SK-N-SH treated with all-trans-retinoic acid at 6 μM for 48 hours (cell line): ENCODE measurements around the gene EMC9.

Source experiments
- ATAC-seq: fragments of 200-7000 bp; cut with Tn5 transposase; 3 replicates; pipeline ENCODE4 v1.9.1; 2020; ENCODE audit warnings: mild to moderate bottlenecking, moderate library complexity
- ARNTL ChIP-seq: fragments of 450-650 bp; formaldehyde crosslinking; IDR thresholded peaks from 2 replicates; pipeline ENCODE4 v1.5.0; 2020; ENCODE audit warnings: low read depth, mild to moderate bottlenecking, moderate library complexity, borderline replicate concordance
- BACH2 ChIP-seq: fragments of 250-450 bp; sonication (Bioruptor Pico); IDR thresholded peaks from 2 replicates; pipeline ENCODE4 v1.9.0; 2021; ENCODE audit warnings: mild to moderate bottlenecking, borderline replicate concordance
- CREB5 ChIP-seq: fragments of 250-450 bp; sonication (Bioruptor Pico); IDR thresholded peaks from 2 replicates; pipeline ENCODE4 v1.5.1; 2020; ENCODE audit warnings: low read depth, mild to moderate bottlenecking, moderate library complexity
- CSDC2 ChIP-seq: fragments of 250-450 bp; sonication (Bioruptor Pico); IDR thresholded peaks from 2 replicates; pipeline ENCODE4 v1.5.0; 2020; ENCODE audit warnings: mild to moderate bottlenecking, moderate library complexity
- CSRNP3 ChIP-seq: fragments of 250-450 bp; sonication (Bioruptor Pico); IDR thresholded peaks from 2 replicates; pipeline ENCODE4 v1.5.1; 2021; ENCODE audit warnings: mild to moderate bottlenecking, moderate library complexity
- ESRRG ChIP-seq: fragments of 250-450 bp; sonication (Bioruptor Pico); IDR thresholded peaks from 2 replicates; pipeline ENCODE4 v1.6.1; 2021; ENCODE audit warnings: mild to moderate bottlenecking
- GLIS3 ChIP-seq: fragments of 250-450 bp; sonication (Bioruptor Pico); IDR thresholded peaks from 2 replicates; pipeline ENCODE4 v1.5.0; 2020; ENCODE audit warnings: mild to moderate bottlenecking, moderate library complexity
- ISL1 ChIP-seq: fragments of 250-450 bp; sonication (Bioruptor Pico); IDR thresholded peaks from 2 replicates; pipeline ENCODE4 v2.1.2; 2022; ENCODE audit warnings: mild to moderate bottlenecking, moderate library complexity
- OSR1 ChIP-seq: fragments of 250-450 bp; sonication (Bioruptor Pico); IDR thresholded peaks from 2 replicates; pipeline ENCODE4 v1.8.0; 2022; ENCODE audit warnings: moderate library complexity, mild to moderate bottlenecking, inconsistent platforms
- PATZ1 ChIP-seq: fragments of 250-450 bp; sonication (Bioruptor Pico); IDR thresholded peaks from 2 replicates; pipeline ENCODE4 v1.8.0; 2020; ENCODE audit warnings: mild to moderate bottlenecking, moderate library complexity, borderline replicate concordance
- PPARA ChIP-seq: fragments of 250-450 bp; sonication (Bioruptor Pico); IDR thresholded peaks from 2 replicates; pipeline ENCODE4 v1.5.0; 2020; ENCODE audit warnings: mild to moderate bottlenecking, borderline replicate concordance
- RARB ChIP-seq: fragments of 250-450 bp; sonication (Bioruptor Pico); IDR thresholded peaks from 2 replicates; pipeline ENCODE4 v1.8.0; 2021; ENCODE audit warnings: mild to moderate bottlenecking, moderate library complexity
- SNAI2 ChIP-seq: fragments of 250-450 bp; sonication (Bioruptor Pico); IDR thresholded peaks from 2 replicates; pipeline ENCODE4 v1.5.0; 2020; ENCODE audit warnings: mild to moderate bottlenecking, moderate library complexity
- TCF4 ChIP-seq: fragments of 250-450 bp; sonication (Bioruptor Pico); IDR thresholded peaks from 2 replicates; pipeline ENCODE4 v1.8.0; 2021; ENCODE audit warnings: mild to moderate bottlenecking, moderate library complexity, borderline replicate concordance
- TOX ChIP-seq: fragments of 250-450 bp; sonication (Bioruptor Pico); IDR thresholded peaks from 2 replicates; pipeline ENCODE4 v1.8.0; 2021; ENCODE audit warnings: mild to moderate bottlenecking, moderate library complexity, borderline replicate concordance
- TSHZ2 ChIP-seq: fragments of 250-450 bp; sonication (Bioruptor Pico); IDR thresholded peaks from 2 replicates; pipeline ENCODE4 v1.5.0; 2020; ENCODE audit warnings: mild to moderate bottlenecking, moderate library complexity
- ZC3H10 ChIP-seq: fragments of 250-450 bp; sonication (Bioruptor Pico); IDR thresholded peaks from 2 replicates; pipeline ENCODE4 v1.5.1; 2021; ENCODE audit warnings: mild to moderate bottlenecking, moderate library complexity
- ZFP3 ChIP-seq: fragments of 250-450 bp; sonication (Bioruptor Pico); IDR thresholded peaks from 2 replicates; pipeline ENCODE4 v1.5.0; 2020; ENCODE audit warnings: mild to moderate bottlenecking, moderate library complexity
- ZFP30 ChIP-seq: fragments of 450-650 bp; formaldehyde crosslinking; IDR thresholded peaks from 2 replicates; pipeline ENCODE4 v1.5.0; 2022; ENCODE audit warnings: mild to moderate bottlenecking, moderate library complexity
- ZNF565 ChIP-seq: fragments of 450-650 bp; formaldehyde crosslinking; conservative IDR thresholded peaks from 2 replicates; pipeline ENCODE4 v1.5.0; 2020; ENCODE audit warnings: low read depth, mild to moderate bottlenecking, moderate library complexity
- ZNF70 ChIP-seq: fragments of 450-650 bp; formaldehyde crosslinking; IDR thresholded peaks from 2 replicates; pipeline ENCODE4 v1.5.0; 2020; ENCODE audit warnings: mild to moderate bottlenecking, moderate library complexity
- ZNF8 ChIP-seq: fragments of 450-650 bp; formaldehyde crosslinking; IDR thresholded peaks from 2 replicates; pipeline ENCODE4 v1.5.0; 2020; ENCODE audit warnings: mild to moderate bottlenecking, moderate library complexity

The EMC9 gene

GRCh38 chr14:24130717-24131548 lies 10.5 kb downstream of the EMC9 start:
- TF ChIP-seq GLIS3 (CRISPR knock-in tag): no peak
- no peak for TF ChIP-seq TSHZ2 (CRISPR knock-in tag)
- TF ChIP-seq BACH2: no peak
- TF ChIP-seq OSR1: no peak
- no peak for TF ChIP-seq ESRRG
- no peak for TF ChIP-seq PPARA (CRISPR knock-in tag)
- no peak for TF ChIP-seq SNAI2
- TF ChIP-seq TCF4: no peak
- no peak for TF ChIP-seq TOX (CRISPR knock-in tag)
- TF ChIP-seq ZNF70: no peak
- no peak for ATAC-seq

- no peak for ATAC-seq
- TF ChIP-seq ZC3H10 (no peak), ZNF565 (CRISPR knock-in tag) (no peak)
These were observed 11.0 kb downstream of the EMC9 start, which contains the start of gene FITM1 for GRCh38 chr14:24130380-24130716. Gene FITM1, plus strand, starts transcription at chr14:24130659. Its CDS starts 905 bp downstream, at chr14:24131564.

GRCh38 chr14:24129410-24129998 lies 11.9 kb downstream of the EMC9 start:
- ATAC-seq: no peak
- TF ChIP-seq ZNF8 (CRISPR knock-in tag) (no peak), TOX (CRISPR knock-in tag) (no peak), CREB5 (no peak), ZC3H10 (no peak), OSR1 (no peak), TCF4 (no peak), ARNTL (CRISPR knock-in tag) (no peak), CSDC2 (CRISPR knock-in tag) (no peak), TSHZ2 (CRISPR knock-in tag) (no peak), BACH2 (no peak), ZFP3 (CRISPR knock-in tag) (no peak), ESRRG (no peak)

GRCh38 chr14:24127673-24128072 lies 13.7 kb downstream of the EMC9 start:
- no peak for ATAC-seq

More at GRCh38 chr14:24127673-24128072, 13.7 kb downstream of the EMC9 start:
- TF ChIP-seq RARB (CRISPR knock-in tag) (no peak), TCF4 (no peak), ARNTL (CRISPR knock-in tag) (no peak), PATZ1 (CRISPR knock-in tag) (no peak), CSRNP3 (no peak), ISL1 (CRISPR knock-in tag) (no peak), ZC3H10 (no peak), ZNF565 (CRISPR knock-in tag) (no peak), ZFP30 (no peak), TSHZ2 (CRISPR knock-in tag) (no peak)
- TF ChIP-seq, all 23 proteins: peak for 0
